SK-N-SH (cell line): Measurements from ENCODE around the gene SPRY4. TPM values are rescaled to one million over a fixed set of nuclear protein-coding genes. Genes with fewer than 3 reads are reported as not detected.

Source experiments
- CTCF ChIA-PET: fragments of 300-600, 350-600 bp; formaldehyde crosslinking; extraction: SDS; loops from one replicate; lab custom pipeline; 2021; lab: Yijun Ruan, JAX
- POLR2A ChIA-PET: fragments of 350-600 bp; sonication (Branson Sonifier 250); formaldehyde crosslinking; extraction: SDS; loops from one replicate; lab custom pipeline; 2020; ENCODE audit warnings: antibody characterized with exemption, inconsistent platforms; lab: Yijun Ruan, JAX
- DNase-seq: peaks from one replicate; pipeline ENCODE4 v3.0.0; 2012
- H2AFZ ChIP-seq: fragments of 200-600 bp; sonication (generic); 2 replicates; pipeline ENCODE4 v1.8.1; 2016; ENCODE audit warnings: antibody characterized with exemption, mild to moderate bottlenecking, low read depth
- H3F3A ChIP-seq: fragments of 200-600 bp; sonication (generic); replicated peaks from 2 replicates; pipeline ENCODE3; 2016; ENCODE audit warnings: antibody characterized with exemption, mild to moderate bottlenecking; ENCODE audit not compliant: insufficient read depth
- H3K27ac ChIP-seq, 2 experiments: fragments of 200-500 bp in 1 of 2; fragments of 200-600 bp in 1 of 2; sonication (Bioruptor generic) in 1 of 2; sonication (generic), shearing (Covaris generic) in 1 of 2; 2 replicates each; pipeline versions ENCODE4 v1.5.1 to v1.6.1; 2014 to 2016; ENCODE audit warnings: low read depth in 2 of 2, inconsistent platforms in 1 of 2, low read length in 1 of 2, mild to moderate bottlenecking in 1 of 2, mixed read lengths in 1 of 2
- H3K27me3 ChIP-seq: fragments of 200-600 bp; sonication (generic), shearing (Covaris generic); 2 replicates; pipeline ENCODE4 v1.6.1; 2016; ENCODE audit warnings: mixed run types; ENCODE audit not compliant: insufficient read depth
- H3K36me3 ChIP-seq, 2 experiments: fragments of 200-500 bp in 1 of 2; fragments of 200-600 bp in 1 of 2; sonication (Bioruptor generic) in 1 of 2; sonication (generic) in 1 of 2; replicated peaks in 1 of 2; 2 replicates each; pipeline versions ENCODE3 to v1.5.1; 2014 to 2016; ENCODE audit warnings: low read length in 1 of 2, mild to moderate bottlenecking in 1 of 2; ENCODE audit not compliant: insufficient read depth in 2 of 2, control insufficient read depth in 1 of 2
- H3K4me1 ChIP-seq, 2 experiments: fragments of 200-500 bp in 1 of 2; fragments of 200-600 bp in 1 of 2; sonication (Bioruptor generic) in 1 of 2; sonication (generic), shearing (Covaris generic) in 1 of 2; 2 replicates each; pipeline versions ENCODE4 v1.5.1 to v1.6.1; 2014 to 2016; ENCODE audit warnings: low read depth in 1 of 2, low read length in 1 of 2, mixed run types in 1 of 2; ENCODE audit not compliant: insufficient read depth in 2 of 2, control insufficient read depth in 1 of 2
- H3K4me2 ChIP-seq: fragments of 200-600 bp; sonication (generic), shearing (Covaris generic); 2 replicates; pipeline ENCODE4 v1.6.1; 2017; ENCODE audit warnings: mixed run types
- H3K4me3 ChIP-seq, 2 experiments: fragments of 200-500 bp in 1 of 2; fragments of 200-600 bp in 1 of 2; sonication (Bioruptor generic) in 1 of 2; sonication (generic), shearing (Covaris generic) in 1 of 2; 2 replicates each; pipeline versions ENCODE4 v1.5.1 to v1.8.1; 2014 to 2016; ENCODE audit warnings: low read depth in 2 of 2, inconsistent platforms in 1 of 2, low read length in 1 of 2, mild to moderate bottlenecking in 1 of 2, mixed read lengths in 1 of 2, moderate library complexity in 1 of 2
- H3K79me2 ChIP-seq: fragments of 200-600 bp; sonication (generic); 2 replicates; pipeline ENCODE4 v1.8.1; 2017; ENCODE audit warnings: mild to moderate bottlenecking; ENCODE audit not compliant: insufficient read depth
- H3K9ac ChIP-seq: fragments of 200-600 bp; sonication (generic); 2 replicates; pipeline ENCODE4 v1.6.1; 2017; ENCODE audit warnings: mixed run types
- H3K9me2 ChIP-seq: fragments of 200-600 bp; sonication (generic); 2 replicates; pipeline ENCODE4 v1.6.1; 2017; ENCODE audit warnings: mixed run types
- H3K9me3 ChIP-seq: fragments of 200-600 bp; sonication (generic); 2 replicates; pipeline ENCODE4 v1.6.1; 2017; ENCODE audit warnings: mixed run types, mild to moderate bottlenecking, moderate library complexity
- H4K20me1 ChIP-seq: fragments of 200-600 bp; sonication (generic); 2 replicates; pipeline ENCODE4 v1.6.1; 2017; ENCODE audit warnings: mild to moderate bottlenecking, mixed run types; ENCODE audit not compliant: insufficient read depth
- ELF1 ChIP-seq: IDR thresholded peaks from 2 replicates; pipeline ENCODE4 v1.4.0; 2012
- EP300 ChIP-seq, 2 experiments: IDR thresholded peaks; 2 replicates each; pipeline versions ENCODE4 v1.4.0 to v1.6.1; 2012; ENCODE audit warnings: borderline replicate concordance in 1 of 2, low read depth in 1 of 2, low read length in 1 of 2
- EZH2phosphoT487 ChIP-seq: fragments of 200-600 bp; sonication (generic); IDR thresholded peaks from 2 replicates; pipeline ENCODE4 v1.6.1; 2017; ENCODE audit warnings: low read depth, mixed run types, mild to moderate bottlenecking, antibody characterized with exemption, moderate library complexity, borderline replicate concordance
- FOSL2 ChIP-seq: IDR thresholded peaks from 2 replicates; pipeline ENCODE4 v1.4.0; 2012; ENCODE audit warnings: low read depth, mild to moderate bottlenecking, moderate library complexity, borderline replicate concordance
- FOXJ3 ChIP-seq: sonication (generic); formaldehyde crosslinking; IDR thresholded peaks from 2 replicates; pipeline ENCODE4 v1.5.1; 2020; ENCODE audit warnings: mild to moderate bottlenecking, missing genetic modification reagents
- FOXM1 ChIP-seq: IDR thresholded peaks from 2 replicates; pipeline ENCODE4 v1.4.0; 2012; ENCODE audit warnings: low read depth, mild to moderate bottlenecking
- GABPA ChIP-seq: IDR thresholded peaks from 2 replicates; pipeline ENCODE4 v1.4.0; 2012; ENCODE audit warnings: low read depth, mild to moderate bottlenecking
- GATA2 ChIP-seq: sonication (generic); formaldehyde crosslinking; IDR thresholded peaks from 2 replicates; pipeline ENCODE4 v1.5.0; 2020; ENCODE audit warnings: mild to moderate bottlenecking, missing genetic modification reagents
- NFIC ChIP-seq: IDR thresholded peaks from 2 replicates; pipeline ENCODE4 v1.4.0; 2012; ENCODE audit warnings: borderline replicate concordance
- POLR2AphosphoS5 ChIP-seq: IDR thresholded peaks from 2 replicates; pipeline ENCODE4 v1.6.1; 2012; ENCODE audit warnings: low read depth, low read length
- RAD21 ChIP-seq: IDR thresholded peaks from 2 replicates; pipeline ENCODE4 v1.6.1; 2012; ENCODE audit warnings: mild to moderate bottlenecking, low read length
- RCOR1 ChIP-seq: fragments of 150-350 bp; IDR thresholded peaks from 2 replicates; pipeline ENCODE4 v1.6.1; 2017; ENCODE audit warnings: antibody characterized with exemption, low read length
- RFX5 ChIP-seq: IDR thresholded peaks from 2 replicates; pipeline ENCODE4 v1.6.1; 2012; ENCODE audit warnings: mild to moderate bottlenecking, improper control_type of control experiment, low read length
- RXRA ChIP-seq: IDR thresholded peaks from 2 replicates; pipeline ENCODE4 v1.4.0; 2012; ENCODE audit warnings: low read depth, mild to moderate bottlenecking, borderline replicate concordance
- SIN3A ChIP-seq: IDR thresholded peaks from 2 replicates; pipeline ENCODE4 v1.6.1; 2012; ENCODE audit warnings: low read depth, mild to moderate bottlenecking, low read length, moderate library complexity, borderline replicate concordance
- SMC3 ChIP-seq: IDR thresholded peaks from 2 replicates; pipeline ENCODE4 v1.6.1; 2012; ENCODE audit warnings: low read depth, low read length, improper control_type of control experiment
- TAF1 ChIP-seq: IDR thresholded peaks from 2 replicates; pipeline ENCODE4 v1.6.1; 2012; ENCODE audit warnings: low read depth, mild to moderate bottlenecking, low read length, moderate library complexity, borderline replicate concordance
- TCF12 ChIP-seq: IDR thresholded peaks from 2 replicates; pipeline ENCODE4 v1.4.0; 2012
- TEAD4 ChIP-seq: IDR thresholded peaks from 2 replicates; pipeline ENCODE4 v1.4.0; 2012; ENCODE audit warnings: mild to moderate bottlenecking, borderline replicate concordance; ENCODE audit not compliant: insufficient read depth
- YY1 ChIP-seq: IDR thresholded peaks from 2 replicates; pipeline ENCODE4 v1.4.0; 2012; ENCODE audit warnings: low read depth, mild to moderate bottlenecking
- WGBS: methylation state at CpG from one replicate; pipeline ENCODE4 v1.1.6; 2017; ENCODE audit warnings: low lambda C conversion rate; 5-methylcytosine and 5-hydroxymethylcytosine counted together
- polyA plus RNA-seq, 3 experiments: library from polyadenylated mRNA; depleted of rRNA; stranded (reverse); fragments of >200 nt; gene quantifications; 2 replicates each; pipeline ENCODE4 v1.2.3, GENCODE V29; 2012
- TF ChIP-seq, protein P1 (sequence below): fragments of 200-600 bp; sonication (generic); IDR thresholded peaks from 2 replicates; pipeline ENCODE4 v1.6.1; 2017; ENCODE audit warnings: antibody characterized with exemption, mild to moderate bottlenecking, moderate library complexity
- TF ChIP-seq, protein P2 (sequence below): IDR thresholded peaks from 2 replicates; pipeline ENCODE4 v1.4.0; 2012; ENCODE audit warnings: low read depth

The SPRY4 gene
- polyA plus RNA-seq, 1 of the 3 experiments (the other 2 are of a cell fraction) = 18.0 TPM

DNA sequence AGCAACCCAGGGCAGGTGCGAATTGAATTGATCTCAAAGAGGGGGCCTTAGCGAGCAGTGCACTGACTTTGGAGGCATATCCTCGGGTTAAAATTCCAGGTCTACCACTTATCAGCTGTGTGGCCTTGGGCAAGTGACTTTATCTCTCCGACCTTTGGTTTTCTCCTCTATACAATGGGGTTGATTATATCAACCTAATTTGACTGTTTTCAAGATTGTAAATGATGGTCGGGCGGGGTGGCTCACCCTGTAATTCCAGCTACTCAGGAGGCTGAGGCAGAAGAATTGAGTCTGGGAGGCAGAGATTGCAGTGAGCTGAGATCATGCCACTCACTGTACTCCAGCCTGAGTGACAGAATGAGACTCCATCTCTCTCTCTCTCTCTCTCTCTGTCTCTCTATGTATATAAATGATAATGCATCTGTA, 18.7 kb downstream of the SPRY4 start:
- POLR2A ChIA-PET = interaction anchor here (0.9 to 1.0 kb wide), 2 partner anchors 9 to 19 kb away, joined by 3 to 4 read pairs; partner anchors contain the start of gene SPRY4
- peaks cover 66% of the 10 kb centered on the region for H3K79me2 ChIP-seq
- TF ChIP-seq GABPA = no peak
- TF ChIP-seq TCF12 = no peak
- no peak for TF ChIP-seq SIN3A
- TF ChIP-seq EP300 (IDR thresholded peaks at IDR 0.05; ENCODE audit: borderline replicate concordance in 1 of 2, low read depth in 1 of 2, low read length in 1 of 2) = no peak; a peak in 1 of 4 replicates
- no peak for TF ChIP-seq RXRA
- no peak for TF ChIP-seq FOXJ3 (CRISPR knock-in tag)
- no peak for TF ChIP-seq FOSL2
- TF ChIP-seq YY1 = no peak
- no peak for TF ChIP-seq EZH2phosphoT487
- no peak for TF ChIP-seq ELF1
- TF ChIP-seq, protein P1, sequence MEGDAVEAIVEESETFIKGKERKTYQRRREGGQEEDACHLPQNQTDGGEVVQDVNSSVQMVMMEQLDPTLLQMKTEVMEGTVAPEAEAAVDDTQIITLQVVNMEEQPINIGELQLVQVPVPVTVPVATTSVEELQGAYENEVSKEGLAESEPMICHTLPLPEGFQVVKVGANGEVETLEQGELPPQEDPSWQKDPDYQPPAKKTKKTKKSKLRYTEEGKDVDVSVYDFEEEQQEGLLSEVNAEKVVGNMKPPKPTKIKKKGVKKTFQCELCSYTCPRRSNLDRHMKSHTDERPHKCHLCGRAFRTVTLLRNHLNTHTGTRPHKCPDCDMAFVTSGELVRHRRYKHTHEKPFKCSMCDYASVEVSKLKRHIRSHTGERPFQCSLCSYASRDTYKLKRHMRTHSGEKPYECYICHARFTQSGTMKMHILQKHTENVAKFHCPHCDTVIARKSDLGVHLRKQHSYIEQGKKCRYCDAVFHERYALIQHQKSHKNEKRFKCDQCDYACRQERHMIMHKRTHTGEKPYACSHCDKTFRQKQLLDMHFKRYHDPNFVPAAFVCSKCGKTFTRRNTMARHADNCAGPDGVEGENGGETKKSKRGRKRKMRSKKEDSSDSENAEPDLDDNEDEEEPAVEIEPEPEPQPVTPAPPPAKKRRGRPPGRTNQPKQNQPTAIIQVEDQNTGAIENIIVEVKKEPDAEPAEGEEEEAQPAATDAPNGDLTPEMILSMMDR = no peak
- no peak for TF ChIP-seq TAF1
- no peak for TF ChIP-seq GATA2 (CRISPR knock-in tag)
- TF ChIP-seq SMC3 = no peak
- TF ChIP-seq TEAD4 = no peak
- TF ChIP-seq, all 33 proteins: peak for 0
- WGBS = 90% methylated on average over 6 of the region's 6 CpGs
- Histone ChIP-seq H4K20me1 (peaks cover 37% of the 10 kb centered on the region), H2AFZ (no peak overlapping the region), H3K36me3 (peaks cover 4 to 27% of the 10 kb centered on the region in 2 experiments), H3K9me3 (no peaks in the 10 kb centered on the region), H3K27ac (no peak overlapping the region; a peak in 1 of 4 replicates), H3K9me2 (no peaks in the 10 kb centered on the region), H3K9ac (no peak overlapping the region), H3K4me2 (no peak overlapping the region), H3K27me3 (no peaks in the 10 kb centered on the region), H3F3A (peaks cover 43% of the 10 kb centered on the region), H3K4me1 (peaks cover 15 to 36% of the 10 kb centered on the region in 2 experiments; a peak in 3 of 4 replicates), H3K4me3 (no peak overlapping the region)
- CTCF ChIA-PET = interaction anchor here (0.7 to 2.0 kb wide), 5 partner anchors 10 to 243 kb away, joined by 3 to 5 read pairs (median 4); no protein-coding TSS in a partner anchor
- no peak for DNase-seq

DNA sequence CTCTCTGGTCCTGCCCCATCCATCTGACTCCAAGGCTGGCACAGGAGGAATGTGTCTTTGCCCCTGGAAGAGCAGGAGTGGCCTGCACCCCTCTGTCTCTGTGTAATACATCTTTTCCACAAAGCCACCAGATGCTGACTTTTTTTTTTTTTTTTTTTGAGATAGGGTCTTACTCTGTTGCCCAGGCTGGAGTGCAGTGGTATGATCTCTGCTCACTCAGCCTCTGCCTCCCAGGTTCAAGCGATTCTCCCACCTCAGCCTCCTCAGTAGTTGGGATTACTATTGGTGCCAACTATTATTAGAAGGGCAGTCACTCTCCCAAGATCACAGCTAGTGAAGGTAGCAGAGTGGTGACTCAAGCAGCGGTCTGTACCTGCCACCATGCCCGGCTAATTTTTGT, 19.6 kb downstream of the SPRY4 start:
- Histone ChIP-seq H3K9ac (no peak overlapping the region), H3K36me3 (peaks cover 0 to 20% of the 10 kb centered on the region in 2 experiments), H2AFZ (no peak overlapping the region), H3K4me3 (no peak overlapping the region), H4K20me1 (peaks cover 30% of the 10 kb centered on the region), H3K79me2 (peaks cover 57% of the 10 kb centered on the region), H3K4me1 (peaks cover 15 to 30% of the 10 kb centered on the region in 2 experiments; a peak in 3 of 4 replicates), H3F3A (peaks cover 49% of the 10 kb centered on the region), H3K4me2 (no peak overlapping the region), H3K9me2 (no peaks in the 10 kb centered on the region), H3K9me3 (no peaks in the 10 kb centered on the region), H3K27ac (no peak overlapping the region; a peak in 2 of 4 replicates), H3K27me3 (no peaks in the 10 kb centered on the region)
- ChIA-PET POLR2A (no interaction called here), CTCF (interaction anchor here (1.1 to 2.0 kb wide), 4 partner anchors 9 to 22 kb away, joined by 4 to 5 read pairs (median 4); no protein-coding TSS in a partner anchor)
- TF ChIP-seq TCF12 (no peak), SIN3A (no peak), RFX5 (no peak), RCOR1 (no peak), RAD21 (no peak), EP300 (IDR thresholded peaks at IDR 0.05; ENCODE audit: borderline replicate concordance in 1 of 2, low read depth in 1 of 2, low read length in 1 of 2) (no peak), GATA2 (CRISPR knock-in tag) (no peak), FOXJ3 (CRISPR knock-in tag) (no peak), FOXM1 (no peak), POLR2AphosphoS5 (no peak), EZH2phosphoT487 (no peak), NFIC (no peak)
- TF ChIP-seq, protein P2, sequence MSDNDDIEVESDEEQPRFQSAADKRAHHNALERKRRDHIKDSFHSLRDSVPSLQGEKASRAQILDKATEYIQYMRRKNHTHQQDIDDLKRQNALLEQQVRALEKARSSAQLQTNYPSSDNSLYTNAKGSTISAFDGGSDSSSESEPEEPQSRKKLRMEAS = no peak
- no peak for DNase-seq
- WGBS = 91% methylated on average over 3 of the region's 3 CpGs
